HepG2 (cell line): ENCODE measurements around the gene ARHGAP31. TPM values are rescaled to one million over a fixed set of nuclear protein-coding genes. Genes with fewer than 3 reads are reported as not detected.

Experiments used
- CEBPB ChIP-seq: IDR thresholded peaks from 2 replicates; pipeline ENCODE4 v1.6.1; 2011; ENCODE audit warnings: low read depth, low read length, improper control_type of control experiment, borderline replicate concordance
- KDM2A ChIP-seq: sonication (generic); formaldehyde crosslinking; IDR thresholded peaks from 2 replicates; pipeline ENCODE4 v1.4.0; 2020; ENCODE audit warnings: low read depth, missing genetic modification reagents, borderline replicate concordance
- PCBP2 ChIP-seq: fragments of 200-400 bp; formaldehyde crosslinking; optimal IDR thresholded peaks from 2 replicates; pipeline ENCODE3; 2018; ENCODE audit warnings: low read length, low read depth; ENCODE audit not compliant: poor library complexity, severe bottlenecking
- RARA ChIP-seq: IDR thresholded peaks from 2 replicates; pipeline ENCODE4 v1.6.1; 2016; ENCODE audit warnings: missing genetic modification reagents, missing compliant biosample characterization
- REPIN1 ChIP-seq: sonication (generic); formaldehyde crosslinking; IDR thresholded peaks from 2 replicates; pipeline ENCODE4 v1.8.0; 2022; ENCODE audit warnings: missing genetic modification reagents, low read depth, mild to moderate bottlenecking, borderline replicate concordance
- SMAD1 ChIP-seq: sonication (generic); formaldehyde crosslinking; IDR thresholded peaks from 2 replicates; pipeline ENCODE4 v1.4.0; 2020; ENCODE audit warnings: missing genetic modification reagents, low read depth, mild to moderate bottlenecking, borderline replicate concordance
- ZBTB7B ChIP-seq: sonication (generic); formaldehyde crosslinking; IDR thresholded peaks from 2 replicates; pipeline ENCODE4 v1.4.0; 2020; ENCODE audit warnings: missing genetic modification reagents
- ZMYM3 ChIP-seq: sonication (generic); formaldehyde crosslinking; IDR thresholded peaks from 2 replicates; pipeline ENCODE4 v1.5.1; 2020; ENCODE audit warnings: mild to moderate bottlenecking, missing genetic modification reagents
- ZNF263 ChIP-seq: sonication (generic); formaldehyde crosslinking; IDR thresholded peaks from 2 replicates; pipeline ENCODE4 v1.4.0; 2020; ENCODE audit warnings: missing genetic modification reagents
- ZNF292 ChIP-seq: sonication (generic); formaldehyde crosslinking; IDR thresholded peaks from 2 replicates; pipeline ENCODE4 v1.8.1; 2022; ENCODE audit warnings: mild to moderate bottlenecking, low read depth, missing genetic modification reagents, borderline replicate concordance
- ZNF589 ChIP-seq: sonication (generic); formaldehyde crosslinking; conservative IDR thresholded peaks from 2 replicates; pipeline ENCODE4 v1.8.0; 2022; ENCODE audit warnings: mild to moderate bottlenecking, moderate library complexity, missing genetic modification reagents
- ZNF768 ChIP-seq: sonication (generic); formaldehyde crosslinking; IDR thresholded peaks from 2 replicates; pipeline ENCODE4 v1.4.0; 2020; ENCODE audit warnings: missing genetic modification reagents
- ZNF788 ChIP-seq: sonication (generic); formaldehyde crosslinking; IDR thresholded peaks from 2 replicates; pipeline ENCODE4 v1.5.0; 2020; ENCODE audit warnings: mild to moderate bottlenecking, missing genetic modification reagents, borderline replicate concordance
- polyA plus RNA-seq, 8 experiments: library from polyadenylated mRNA; depleted of rRNA in 3 of 8; stranded (reverse) in 7 of 8; unstranded in 1 of 8; fragments of >200 nt; fragmentation: Illumina TruSeq in 4 of 8; extraction: Trizol in 4 of 8; gene quantifications; 2 replicates each; pipeline versions ENCODE4 v1.2.1 to v1.2.3, GENCODE V29; 2011 to 2016; ENCODE audit warnings: low read depth in 4 of 8, missing spikeins in 1 of 8, mixed read lengths in 1 of 8; ENCODE audit not compliant: insufficient read depth in 1 of 8
- total RNA-seq, 5 experiments: library from RNA; depleted of rRNA; stranded (reverse); fragments of >200 nt; fragmentation: Illumina TruSeq; extraction: Trizol; gene quantifications; 2 replicates each; pipeline ENCODE4 v1.2.3, GENCODE V29; 2016; ENCODE audit warnings: low read depth in 1 of 5
- TF ChIP-seq, protein P1 (sequence below): sonication (generic); formaldehyde crosslinking; IDR thresholded peaks from 2 replicates; pipeline ENCODE4 v1.8.0; 2022; ENCODE audit warnings: mild to moderate bottlenecking, missing genetic modification reagents; ENCODE audit not compliant: insufficient replicate concordance
- TF ChIP-seq, protein P2 (sequence below): sonication (generic); formaldehyde crosslinking; IDR thresholded peaks from 2 replicates; pipeline ENCODE4 v1.8.1; 2023; ENCODE audit warnings: mild to moderate bottlenecking, missing genetic modification reagents
- TF ChIP-seq, protein P3 (sequence below): sonication (generic); formaldehyde crosslinking; IDR thresholded peaks from 2 replicates; pipeline ENCODE4 v1.5.1; 2020; ENCODE audit warnings: mild to moderate bottlenecking, missing genetic modification reagents
- TF ChIP-seq, protein P4 (sequence below): IDR thresholded peaks from 2 replicates; pipeline ENCODE4 v1.6.1; 2018; ENCODE audit warnings: missing genetic modification reagents
- TF ChIP-seq, protein P5 (sequence below): sonication (generic); formaldehyde crosslinking; IDR thresholded peaks from 2 replicates; pipeline ENCODE4 v1.4.0; 2020; ENCODE audit warnings: missing genetic modification reagents

The ARHGAP31 gene
- total and polyA plus RNA-seq, 2 of the 13 experiments (the other 11 are each of a cell fraction or from before 2014, with no cell fraction given): not detected

DNA sequence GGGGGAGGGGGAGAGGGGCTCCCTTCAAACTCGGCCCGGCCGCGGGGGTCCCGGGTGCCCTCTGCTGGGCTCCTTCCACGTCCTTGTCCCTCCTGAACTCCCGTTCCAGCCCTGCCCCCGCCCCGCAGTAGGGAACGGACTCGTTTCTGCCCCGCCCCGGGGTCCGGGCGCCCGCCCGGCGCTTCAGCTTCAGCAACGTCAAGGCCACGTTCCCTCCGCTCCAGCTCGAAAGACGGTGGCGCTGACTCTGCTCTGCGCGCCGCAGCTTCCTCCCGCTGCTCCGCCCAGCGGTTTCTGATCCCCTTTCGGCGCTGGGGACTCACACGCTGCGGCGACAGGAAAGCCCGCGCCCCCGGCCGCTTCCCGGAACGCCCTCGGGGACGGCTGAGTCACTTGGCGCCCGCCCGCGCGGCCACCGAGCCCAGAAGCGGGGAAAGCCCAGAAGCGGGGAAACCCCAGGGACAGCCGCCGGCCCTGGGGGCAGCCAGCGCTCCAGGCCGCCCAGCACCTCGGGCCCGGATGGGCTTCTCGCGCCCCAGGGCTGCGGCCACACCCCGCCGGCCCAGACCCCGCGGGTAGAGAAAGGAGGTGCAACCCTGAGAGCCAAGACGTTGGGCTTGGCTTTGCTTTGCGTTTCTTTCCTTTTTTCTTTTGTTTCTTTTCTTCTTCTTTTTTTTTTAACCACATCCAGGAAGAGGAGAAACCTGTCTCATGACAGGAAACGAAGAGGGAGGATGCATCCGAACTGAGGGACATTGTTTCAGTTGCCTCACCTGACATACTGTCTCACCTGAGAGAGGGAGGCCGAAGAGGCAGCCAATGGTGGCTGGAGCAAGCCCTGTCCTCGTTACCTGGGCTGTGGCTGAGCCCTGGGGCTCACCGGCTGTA lies 28.9 kb downstream of the ARHGAP31 start (continued):
- no peak for TF ChIP-seq SMAD1 (CRISPR knock-in tag)
- TF ChIP-seq, protein P1, sequence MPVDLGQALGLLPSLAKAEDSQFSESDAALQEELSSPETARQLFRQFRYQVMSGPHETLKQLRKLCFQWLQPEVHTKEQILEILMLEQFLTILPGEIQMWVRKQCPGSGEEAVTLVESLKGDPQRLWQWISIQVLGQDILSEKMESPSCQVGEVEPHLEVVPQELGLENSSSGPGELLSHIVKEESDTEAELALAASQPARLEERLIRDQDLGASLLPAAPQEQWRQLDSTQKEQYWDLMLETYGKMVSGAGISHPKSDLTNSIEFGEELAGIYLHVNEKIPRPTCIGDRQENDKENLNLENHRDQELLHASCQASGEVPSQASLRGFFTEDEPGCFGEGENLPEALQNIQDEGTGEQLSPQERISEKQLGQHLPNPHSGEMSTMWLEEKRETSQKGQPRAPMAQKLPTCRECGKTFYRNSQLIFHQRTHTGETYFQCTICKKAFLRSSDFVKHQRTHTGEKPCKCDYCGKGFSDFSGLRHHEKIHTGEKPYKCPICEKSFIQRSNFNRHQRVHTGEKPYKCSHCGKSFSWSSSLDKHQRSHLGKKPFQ: peak; percentile 17
- TF ChIP-seq, protein P2, sequence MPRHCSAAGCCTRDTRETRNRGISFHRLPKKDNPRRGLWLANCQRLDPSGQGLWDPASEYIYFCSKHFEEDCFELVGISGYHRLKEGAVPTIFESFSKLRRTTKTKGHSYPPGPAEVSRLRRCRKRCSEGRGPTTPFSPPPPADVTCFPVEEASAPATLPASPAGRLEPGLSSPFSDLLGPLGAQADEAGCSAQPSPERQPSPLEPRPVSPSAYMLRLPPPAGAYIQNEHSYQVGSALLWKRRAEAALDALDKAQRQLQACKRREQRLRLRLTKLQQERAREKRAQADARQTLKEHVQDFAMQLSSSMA: peak; percentile 66; the same call in 1 of the 2 replicates
- peak; percentile 53 for TF ChIP-seq RARA (CRISPR knock-in tag)
- 0 out of 2 replicates have a peak, but pooled peaks have one; percentile 41 for TF ChIP-seq ZNF263
- TF ChIP-seq, protein P3, sequence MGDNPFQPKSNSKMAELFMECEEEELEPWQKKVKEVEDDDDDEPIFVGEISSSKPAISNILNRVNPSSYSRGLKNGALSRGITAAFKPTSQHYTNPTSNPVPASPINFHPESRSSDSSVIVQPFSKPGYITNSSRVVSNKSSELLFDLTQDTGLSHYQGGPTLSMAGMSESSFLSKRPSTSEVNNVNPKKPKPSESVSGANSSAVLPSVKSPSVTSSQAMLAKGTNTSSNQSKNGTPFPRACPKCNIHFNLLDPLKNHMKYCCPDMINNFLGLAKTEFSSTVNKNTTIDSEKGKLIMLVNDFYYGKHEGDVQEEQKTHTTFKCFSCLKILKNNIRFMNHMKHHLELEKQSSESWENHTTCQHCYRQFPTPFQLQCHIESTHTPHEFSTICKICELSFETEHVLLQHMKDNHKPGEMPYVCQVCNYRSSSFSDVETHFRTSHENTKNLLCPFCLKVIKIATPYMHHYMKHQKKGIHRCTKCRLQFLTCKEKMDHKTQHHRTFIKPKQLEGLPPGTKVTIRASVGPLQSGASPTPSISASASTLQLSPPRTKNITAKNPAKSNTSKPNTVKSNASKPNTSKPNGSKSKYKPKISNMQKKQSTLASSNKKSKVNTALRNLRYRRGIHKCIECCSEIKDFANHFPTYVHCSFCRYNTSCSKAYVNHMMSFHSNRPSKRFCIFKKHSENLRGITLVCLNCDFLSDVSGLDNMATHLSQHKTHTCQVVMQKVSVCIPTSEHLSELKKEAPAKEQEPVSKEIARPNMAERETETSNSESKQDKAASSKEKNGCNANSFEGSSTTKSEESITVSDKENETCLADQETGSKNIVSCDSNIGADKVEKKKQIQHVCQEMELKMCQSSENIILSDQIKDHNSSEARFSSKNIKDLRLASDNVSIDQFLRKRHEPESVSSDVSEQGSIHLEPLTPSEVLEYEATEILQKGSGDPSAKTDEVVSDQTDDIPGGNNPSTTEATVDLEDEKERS: 0 out of 2 replicates have a peak, but pooled peaks have one; percentile 28
- TF ChIP-seq CEBPB: no peak
- TF ChIP-seq ZNF788: peak; percentile 53; the same call in 1 of the 2 replicates
- no peak for TF ChIP-seq PCBP2
- peak; percentile 25; the same call in 1 of the 2 replicates for TF ChIP-seq ZNF292 (CRISPR knock-in tag)
- 0 out of 2 replicates have a peak, but pooled peaks have one; percentile 13 for TF ChIP-seq ZNF589 (CRISPR knock-in tag)
- no peak for TF ChIP-seq REPIN1 (CRISPR knock-in tag)
- TF ChIP-seq ZMYM3: peak; percentile 37; the same call in 1 of the 2 replicates
- TF ChIP-seq ZBTB7B: peak; percentile 57; the same call in 1 of the 2 replicates
- TF ChIP-seq, protein P4, sequence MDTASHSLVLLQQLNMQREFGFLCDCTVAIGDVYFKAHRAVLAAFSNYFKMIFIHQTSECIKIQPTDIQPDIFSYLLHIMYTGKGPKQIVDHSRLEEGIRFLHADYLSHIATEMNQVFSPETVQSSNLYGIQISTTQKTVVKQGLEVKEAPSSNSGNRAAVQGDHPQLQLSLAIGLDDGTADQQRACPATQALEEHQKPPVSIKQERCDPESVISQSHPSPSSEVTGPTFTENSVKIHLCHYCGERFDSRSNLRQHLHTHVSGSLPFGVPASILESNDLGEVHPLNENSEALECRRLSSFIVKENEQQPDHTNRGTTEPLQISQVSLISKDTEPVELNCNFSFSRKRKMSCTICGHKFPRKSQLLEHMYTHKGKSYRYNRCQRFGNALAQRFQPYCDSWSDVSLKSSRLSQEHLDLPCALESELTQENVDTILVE (CRISPR knock-in tag): 0 out of 2 replicates have a peak, but pooled peaks have one; percentile 19
- TF ChIP-seq ZNF768 (CRISPR knock-in tag): peak; percentile 29; the same call in 1 of the 2 replicates
- peak; percentile 67 for TF ChIP-seq KDM2A (CRISPR knock-in tag)
- TF ChIP-seq, protein P5, sequence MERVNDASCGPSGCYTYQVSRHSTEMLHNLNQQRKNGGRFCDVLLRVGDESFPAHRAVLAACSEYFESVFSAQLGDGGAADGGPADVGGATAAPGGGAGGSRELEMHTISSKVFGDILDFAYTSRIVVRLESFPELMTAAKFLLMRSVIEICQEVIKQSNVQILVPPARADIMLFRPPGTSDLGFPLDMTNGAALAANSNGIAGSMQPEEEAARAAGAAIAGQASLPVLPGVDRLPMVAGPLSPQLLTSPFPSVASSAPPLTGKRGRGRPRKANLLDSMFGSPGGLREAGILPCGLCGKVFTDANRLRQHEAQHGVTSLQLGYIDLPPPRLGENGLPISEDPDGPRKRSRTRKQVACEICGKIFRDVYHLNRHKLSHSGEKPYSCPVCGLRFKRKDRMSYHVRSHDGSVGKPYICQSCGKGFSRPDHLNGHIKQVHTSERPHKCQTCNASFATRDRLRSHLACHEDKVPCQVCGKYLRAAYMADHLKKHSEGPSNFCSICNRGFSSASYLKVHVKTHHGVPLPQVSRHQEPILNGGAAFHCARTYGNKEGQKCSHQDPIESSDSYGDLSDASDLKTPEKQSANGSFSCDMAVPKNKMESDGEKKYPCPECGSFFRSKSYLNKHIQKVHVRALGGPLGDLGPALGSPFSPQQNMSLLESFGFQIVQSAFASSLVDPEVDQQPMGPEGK (CRISPR knock-in tag): peak; percentile 53; the same call in 1 of the 2 replicates
